Prostate gland (tissue), 2 donors: ENCODE data around the gene SMTN. TPM values are rescaled to one million over a fixed set of nuclear protein-coding genes. Genes with fewer than 3 reads are reported as not detected.
A peak's percentile ranks its signal among the peaks of the same experiment; 100 is the strongest.
"Not testable (repeated sequence)": the region's sequence is repeated elsewhere in the genome, so short reads cannot be mapped to it uniquely, and the experiment has no call there.

Experiments used
- DNase-seq: peaks from one replicate; pipeline ENCODE4 v3.0.0-alpha.2; 2019; ENCODE audit warnings: low spot score
- H3K27ac ChIP-seq, 2 donors: fragments of 200-600 bp; sonication (generic); 2 replicates each; pipeline ENCODE4 v1.5.1; 2017 to 2019
- H3K27me3 ChIP-seq: fragments of 200-600 bp; sonication (generic); replicated peaks from 2 replicates; pipeline ENCODE4 v1.5.1; 2019; ENCODE audit not compliant: insufficient read depth
- H3K36me3 ChIP-seq, 2 donors: fragments of 200-600 bp; sonication (generic); 1 replicate in 1 of 2; 2 replicates in 1 of 2; pipeline versions ENCODE4 v1.5.1 to v1.8.1; 2017 to 2019
- H3K4me1 ChIP-seq: fragments of 200-600 bp; sonication (generic); replicated peaks from 2 replicates; pipeline ENCODE4 v1.5.1; 2019
- H3K4me3 ChIP-seq, 2 donors: fragments of 200-600 bp; sonication (generic); 2 replicates each; pipeline ENCODE4 v1.5.1; 2017 to 2019
- H3K9me3 ChIP-seq: fragments of 200-600 bp; sonication (generic); 2 replicates; pipeline ENCODE4 v1.5.1; 2017
- POLR2A ChIP-seq: fragments of 450-650 bp; IDR thresholded peaks from one replicate; pipeline ENCODE4 v1.6.1; 2016; ENCODE audit warnings: antibody characterized with exemption, mild to moderate bottlenecking
- POLR2AphosphoS5 ChIP-seq: sonication (generic); formaldehyde crosslinking; IDR thresholded peaks from one replicate; pipeline ENCODE4 v1.6.1; 2017; ENCODE audit warnings: antibody characterized with exemption
- WGBS: methylation state at CpG from one replicate; pipeline ENCODE4 v1.1.5; 2018; 5-methylcytosine and 5-hydroxymethylcytosine counted together
- intact Hi-C: fragments of 100-400 bp; cut with DNase I; formaldehyde crosslinking; loops from one replicate; pipeline ENCODE4 v1.14.2; 2022
- total RNA-seq, 2 donors: library from RNA; depleted of rRNA; stranded (reverse); fragments of >200 nt; gene quantifications; one replicate each; pipeline ENCODE4 v1.1.0, GENCODE V29; 2016
- TF ChIP-seq, protein P1 (sequence below), 4 experiments: fragments of 200-600 bp in 2 of 4; fragments of 450-650 bp in 2 of 4; sonication (generic) in 2 of 4; IDR thresholded peaks; 1 replicate in 3 of 4; 2 replicates in 1 of 4; pipeline ENCODE4 v1.5.1; 2016 to 2019; ENCODE audit warnings: antibody characterized with exemption in 4 of 4, mild to moderate bottlenecking in 2 of 4, moderate library complexity in 2 of 4

The SMTN gene
- total RNA-seq, 2 donors from 2014 or later = 200 to 209 TPM

GRCh38 chr22:31106001-31106571 is 25.0 kb downstream of the SMTN start:
- peak overlapping the region; percentile 90 to 97 for H3K27ac ChIP-seq
- peaks cover 4% of the 10 kb centered on the region for H3K4me1 ChIP-seq
- H3K4me3 ChIP-seq = peak overlapping the region; percentile 64 to 91
- H3K9me3 ChIP-seq = no peaks in the 10 kb centered on the region
- intact Hi-C loops = loop anchor here (2.0 to 5.0 kb wide), 2 partner anchors 41 to 125 kb away; no protein-coding TSS in a partner anchor
- no peaks in the 10 kb centered on the region for H3K27me3 ChIP-seq
- no peaks in the 10 kb centered on the region for H3K36me3 ChIP-seq
- TF ChIP-seq POLR2AphosphoS5 (no peak), POLR2A (no peak)
- TF ChIP-seq, protein P1, sequence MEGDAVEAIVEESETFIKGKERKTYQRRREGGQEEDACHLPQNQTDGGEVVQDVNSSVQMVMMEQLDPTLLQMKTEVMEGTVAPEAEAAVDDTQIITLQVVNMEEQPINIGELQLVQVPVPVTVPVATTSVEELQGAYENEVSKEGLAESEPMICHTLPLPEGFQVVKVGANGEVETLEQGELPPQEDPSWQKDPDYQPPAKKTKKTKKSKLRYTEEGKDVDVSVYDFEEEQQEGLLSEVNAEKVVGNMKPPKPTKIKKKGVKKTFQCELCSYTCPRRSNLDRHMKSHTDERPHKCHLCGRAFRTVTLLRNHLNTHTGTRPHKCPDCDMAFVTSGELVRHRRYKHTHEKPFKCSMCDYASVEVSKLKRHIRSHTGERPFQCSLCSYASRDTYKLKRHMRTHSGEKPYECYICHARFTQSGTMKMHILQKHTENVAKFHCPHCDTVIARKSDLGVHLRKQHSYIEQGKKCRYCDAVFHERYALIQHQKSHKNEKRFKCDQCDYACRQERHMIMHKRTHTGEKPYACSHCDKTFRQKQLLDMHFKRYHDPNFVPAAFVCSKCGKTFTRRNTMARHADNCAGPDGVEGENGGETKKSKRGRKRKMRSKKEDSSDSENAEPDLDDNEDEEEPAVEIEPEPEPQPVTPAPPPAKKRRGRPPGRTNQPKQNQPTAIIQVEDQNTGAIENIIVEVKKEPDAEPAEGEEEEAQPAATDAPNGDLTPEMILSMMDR (IDR thresholded peaks at IDR 0.05) = no peak
- WGBS = 41% methylated on average over 4 of the region's 4 CpGs
- DNase-seq = no peak

DNA sequence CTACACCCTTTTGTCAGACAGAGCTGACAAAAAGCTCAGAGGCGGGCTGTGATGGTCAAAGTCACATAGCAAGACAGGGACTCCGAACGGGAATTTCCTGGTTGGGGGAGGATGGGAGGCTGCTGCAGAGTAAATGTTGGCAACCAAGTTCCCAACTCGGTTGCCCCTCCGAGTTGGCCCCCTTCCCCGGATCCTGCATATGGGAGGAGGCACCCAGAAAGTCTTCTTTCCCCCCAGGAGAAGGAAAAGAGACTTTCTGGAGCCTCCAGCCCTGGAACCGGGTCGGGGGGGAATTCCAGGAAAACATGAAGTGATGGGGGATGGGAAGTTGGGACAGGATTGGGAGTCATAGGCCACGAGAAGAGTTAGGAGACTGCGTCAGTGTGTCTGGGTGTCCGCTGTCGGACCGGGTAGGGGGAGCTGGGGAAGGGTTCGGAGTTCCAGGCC is 25.6 kb downstream of the SMTN start:
- 48% methylated on average over 14 of the region's 14 CpGs for WGBS
- TF ChIP-seq, protein P1 (IDR thresholded peaks at IDR 0.05) = no peak
- TF ChIP-seq POLR2A (no peak), POLR2AphosphoS5 (no peak)
- Histone ChIP-seq H3K4me3 (peak overlapping the region; percentile 64 to 91), H3K27ac (peak overlapping the region; percentile 90 to 97), H3K36me3 (no peaks in the 10 kb centered on the region), H3K4me1 (peaks cover 4% of the 10 kb centered on the region), H3K27me3 (no peaks in the 10 kb centered on the region), H3K9me3 (no peaks in the 10 kb centered on the region)
- intact Hi-C loops = loop anchor here (2.0 to 5.0 kb wide), 2 partner anchors 41 to 124 kb away; no protein-coding TSS in a partner anchor
- DNase-seq = no peak

- peak; percentile 98 for DNase-seq
- Histone ChIP-seq H3K4me1 (peaks cover 4% of the 10 kb centered on the region), H3K27me3 (no peaks in the 10 kb centered on the region), H3K9me3 (no peaks in the 10 kb centered on the region), H3K27ac (peak within 1 kb of the TSS; percentile 90 to 97), H3K36me3 (no peaks in the 10 kb centered on the region), H3K4me3 (peak within 1 kb of the TSS; percentile 64 to 91)
- WGBS = 4% methylated on average over 52 of the region's 67 CpGs
- TF ChIP-seq POLR2A (peak; percentile 64), POLR2AphosphoS5 (peak; percentile 97)
- TF ChIP-seq, protein P1 (IDR thresholded peaks at IDR 0.05) = peak; percentile 66 to 99 (median 96)
- intact Hi-C loops = loop anchor here (2.0 to 5.0 kb wide), 2 partner anchors 40 to 123 kb away; no protein-coding TSS in a partner anchor
These were observed 26.2 kb downstream of the SMTN start, which contains the start of gene SELENOM for GRCh38 chr22:31107178-31107893. Gene SELENOM (minus strand): TSS chr22:31107568. CDS start chr22:31107505, 63 bp downstream.

- TF ChIP-seq, protein P1 (IDR thresholded peaks at IDR 0.05) = no peak
- 1% methylated on average over 5 of the region's 5 CpGs for WGBS
- H3K4me3 ChIP-seq = peak overlapping the region; percentile 64 to 91
- DNase-seq = no peak
- peaks cover 4% of the 10 kb centered on the region for H3K4me1 ChIP-seq
- H3K27ac ChIP-seq = peak overlapping the region; percentile 90 to 97
- intact Hi-C loops = loop anchor here (2.0 to 5.0 kb wide), 2 partner anchors 39 to 123 kb away; no protein-coding TSS in a partner anchor
- H3K36me3 ChIP-seq = no peaks in the 10 kb centered on the region
- H3K9me3 ChIP-seq = no peaks in the 10 kb centered on the region
- no peaks in the 10 kb centered on the region for H3K27me3 ChIP-seq
These were observed 26.7 kb downstream of the SMTN start for GRCh38 chr22:31107894-31108218.

DNA sequence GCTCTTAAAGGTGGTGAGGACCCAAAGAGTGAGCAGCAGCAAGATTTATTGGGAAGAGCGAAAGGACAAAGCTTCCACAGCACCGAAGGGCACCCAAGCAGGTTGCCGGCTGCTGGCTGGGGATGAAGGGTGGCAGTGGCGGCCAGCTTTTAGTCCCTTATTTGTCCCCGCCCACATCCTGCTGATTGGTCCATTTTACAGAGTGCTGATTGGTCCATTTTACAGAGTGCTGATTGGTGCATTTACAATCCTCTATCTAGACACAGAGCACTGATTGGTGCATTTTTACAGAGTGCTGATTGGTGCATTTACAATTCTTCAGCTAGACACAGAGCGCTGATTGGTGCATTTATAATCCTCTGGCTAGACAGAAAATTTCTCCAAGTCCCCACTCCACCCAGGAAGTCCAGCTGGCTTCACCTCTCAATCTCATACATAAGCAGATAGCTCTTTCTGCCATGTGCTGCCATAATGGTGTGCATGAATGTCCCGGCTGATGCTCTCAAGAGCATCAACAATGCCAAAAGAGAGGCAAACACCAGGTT is 31.5 kb downstream of the SMTN start:
- 97% methylated on average over 7 of the region's 7 CpGs for WGBS
- H3K9me3 ChIP-seq, H3K36me3 ChIP-seq, DNase-seq, H3K4me3 ChIP-seq, H3K27me3 ChIP-seq, H3K27ac ChIP-seq, intact Hi-C loops, H3K4me1 ChIP-seq: not testable (repeated sequence)
